ENCODE results near the gene TXNRD1. TPM values are rescaled to one million over a fixed set of nuclear protein-coding genes. Genes with fewer than 3 reads are reported as not detected.
A peak's percentile ranks its signal among the peaks of the same experiment; 100 is the strongest.

TXNRD1 gene
- total and polyA plus RNA-seq, 8 donors: 8.1 to 29.1 (median 15.9) TPM

- Histone ChIP-seq H3K9me3 (no peaks in the 10 kb centered on the region), H3K36me3 (no peaks in the 10 kb centered on the region), H3K4me3 (no peak overlapping the region), H3K27ac (peak overlapping the region; percentile 33 to 68 (median 48)), H3K27me3 (no peaks in the 10 kb centered on the region), H3K4me1 (peaks cover 8 to 16% (median 13%) of the 10 kb centered on the region in 3 donors)
- no peak for FAIRE-seq
- 21 to 22% methylated on average over 4 of the region's 4 CpGs for WGBS, 2 donors
- ATAC-seq: peak; percentile 45 to 60 (median 54)
- DNase-seq: peak in 3 of 6 donors; percentile 9 to 24 (median 24)
- intact Hi-C loops (cut with DNase I): no loop called here
- no peak for TF ChIP-seq CTCF (IDR thresholded peaks at IDR 0.05)
These were observed 4.4 kb downstream of the TXNRD1 start for GRCh38 chr12:104219908-104220404.

GRCh38 chr12:104220931-104221330 is 5.4 kb downstream of the TXNRD1 start:
- Histone ChIP-seq H3K36me3 (no peaks in the 10 kb centered on the region), H3K9me3 (no peaks in the 10 kb centered on the region), H3K27me3 (no peaks in the 10 kb centered on the region), H3K4me3 (no peak overlapping the region), H3K4me1 (peaks cover 8 to 16% (median 13%) of the 10 kb centered on the region in 3 donors), H3K27ac (no peak overlapping the region)
- FAIRE-seq (no peak), DNase-seq (no peak), ATAC-seq (no peak)
- no peak for TF ChIP-seq CTCF (IDR thresholded peaks at IDR 0.05)
- intact Hi-C loops (cut with DNase I): no loop called here
- WGBS, 2 donors: 93 to 97% methylated on average over 6 of the region's 6 CpGs

- TF ChIP-seq CTCF (IDR thresholded peaks at IDR 0.05): no peak
- Histone ChIP-seq H3K9me3 (no peaks in the 10 kb centered on the region), H3K27me3 (no peaks in the 10 kb centered on the region), H3K27ac (no peak overlapping the region), H3K4me1 (peaks cover 8 to 16% (median 13%) of the 10 kb centered on the region in 3 donors), H3K4me3 (no peak overlapping the region), H3K36me3 (no peaks in the 10 kb centered on the region)
- 65 to 82% methylated on average over 1 of the region's 1 CpG for WGBS, 2 donors
- intact Hi-C loops (cut with DNase I): no loop called here
- ATAC-seq: no peak
- no peak for DNase-seq
- FAIRE-seq: no peak
These were observed 7.4 kb downstream of the TXNRD1 start for GRCh38 chr12:104222976-104223375.

- DNase-seq: no peak
- Histone ChIP-seq H3K36me3 (no peaks in the 10 kb centered on the region), H3K9me3 (no peaks in the 10 kb centered on the region), H3K27me3 (no peaks in the 10 kb centered on the region), H3K27ac (no peak overlapping the region), H3K4me1 (peaks cover 8 to 16% (median 13%) of the 10 kb centered on the region in 3 donors), H3K4me3 (no peak overlapping the region)
- intact Hi-C loops (cut with DNase I): no loop called here
- TF ChIP-seq CTCF (IDR thresholded peaks at IDR 0.05): no peak
- WGBS, 2 donors: 84 to 89% methylated on average over 2 of the region's 2 CpGs
- ATAC-seq: no peak
- FAIRE-seq: no peak
These were observed 8.1 kb downstream of the TXNRD1 start for GRCh38 chr12:104223712-104224111.

- Histone ChIP-seq H3K27me3 (no peaks in the 10 kb centered on the region), H3K9me3 (no peaks in the 10 kb centered on the region), H3K4me3 (no peak overlapping the region), H3K27ac (no peak overlapping the region), H3K4me1 (no peaks in the 10 kb centered on the region), H3K36me3 (no peaks in the 10 kb centered on the region)
- TF ChIP-seq CTCF (IDR thresholded peaks at IDR 0.05): no peak
- no peak for ATAC-seq
- no peak for FAIRE-seq
- intact Hi-C loops (cut with DNase I): no loop called here
- whole genome bisulfite sequencing, 2 donors: 88 to 93% methylated on average over 3 of the region's 3 CpGs
- DNase-seq: no peak
These were observed 11.1 kb downstream of the TXNRD1 start for GRCh38 chr12:104226672-104227071.

Measured in pancreas (tissue), 10 donors.